Activated CD4-positive, alpha-beta T cell treated with anti-CD3 and anti-CD28 coated beads for 4 hours (primary cell): ENCODE results near the gene PLXNA4.

Experiments
- DNase-seq, 2 donors: peaks; one replicate each; pipeline ENCODE4 v3.0.0-alpha.2; 2020

PLXNA4 gene

GRCh38 chr7:132307465-132307864 is 268.8 kb downstream of the PLXNA4 start:
- no peak for DNase-seq

DNA sequence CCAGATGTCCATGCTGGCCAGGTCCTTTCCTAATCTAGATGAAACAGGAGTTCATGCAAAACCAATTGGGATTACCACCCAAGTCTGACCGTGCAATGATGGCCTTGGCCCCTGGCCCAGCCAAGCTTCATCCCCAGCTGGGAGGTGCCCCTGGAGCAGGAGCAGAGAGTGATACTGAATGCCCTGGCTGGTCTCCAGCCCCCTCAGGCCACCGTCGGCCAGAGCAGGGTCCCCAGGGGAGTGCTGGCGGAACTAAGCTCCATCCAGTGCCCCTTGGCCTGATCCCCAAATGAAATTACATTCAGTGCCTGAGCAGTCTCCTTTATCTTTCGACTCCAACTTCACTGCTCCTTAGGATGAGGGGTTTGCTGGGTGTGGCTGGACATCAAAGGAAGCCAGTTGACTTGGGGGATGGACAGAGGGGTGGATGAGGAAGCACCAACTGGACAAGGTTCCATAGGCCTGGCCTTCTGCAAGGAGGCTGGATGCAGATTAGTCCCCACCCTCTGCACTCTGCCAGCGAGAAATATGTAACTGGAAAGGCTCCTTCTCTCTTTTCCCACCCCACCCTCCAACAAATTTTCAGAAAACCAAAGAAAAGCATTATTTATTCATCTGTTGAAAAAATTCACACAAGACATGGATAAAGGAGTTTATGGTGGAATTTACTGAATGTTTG is 275.5 kb downstream of the PLXNA4 start:
- DNase-seq: no peak

DNA sequence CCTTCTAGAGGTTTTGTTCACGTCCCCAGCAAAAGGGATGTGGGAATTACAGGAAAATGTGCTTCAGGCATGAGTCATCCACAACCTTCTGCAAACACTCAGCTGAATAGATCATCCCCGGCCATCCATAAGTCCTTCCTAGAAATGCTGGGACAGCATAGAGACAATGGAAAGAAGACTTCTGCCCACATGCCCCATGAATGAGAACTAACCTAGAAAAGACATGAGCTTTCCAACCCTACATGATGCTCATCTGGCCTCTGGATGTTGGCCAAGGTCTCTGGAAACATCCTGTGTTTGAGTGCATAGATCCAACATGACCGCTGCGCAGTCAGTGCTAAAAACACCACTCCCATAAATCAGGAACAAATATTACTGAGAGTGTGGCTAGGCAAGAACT is 277.5 kb downstream of the PLXNA4 start:
- DNase-seq: no peak

DNA sequence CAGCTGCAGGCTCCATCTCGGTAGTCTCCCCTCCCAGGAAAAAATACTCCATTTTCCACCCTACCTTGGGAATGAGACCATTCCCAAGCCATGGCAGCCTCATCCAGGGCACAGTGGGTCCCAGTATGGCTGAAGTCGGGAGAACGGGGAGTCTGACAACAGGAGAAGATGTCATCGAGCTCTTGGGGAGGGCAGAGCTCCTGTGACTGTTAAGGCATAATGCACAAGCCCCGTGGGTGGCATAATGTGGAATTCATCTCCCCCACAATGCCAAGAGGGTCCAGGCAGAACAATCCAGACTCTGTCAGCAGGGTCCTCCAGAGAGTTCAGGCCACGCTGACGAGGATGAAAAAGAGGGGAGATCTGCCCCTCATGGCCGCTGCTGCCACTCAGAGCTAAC is 279.4 kb downstream of the PLXNA4 start:
- DNase-seq: no peak

DNA sequence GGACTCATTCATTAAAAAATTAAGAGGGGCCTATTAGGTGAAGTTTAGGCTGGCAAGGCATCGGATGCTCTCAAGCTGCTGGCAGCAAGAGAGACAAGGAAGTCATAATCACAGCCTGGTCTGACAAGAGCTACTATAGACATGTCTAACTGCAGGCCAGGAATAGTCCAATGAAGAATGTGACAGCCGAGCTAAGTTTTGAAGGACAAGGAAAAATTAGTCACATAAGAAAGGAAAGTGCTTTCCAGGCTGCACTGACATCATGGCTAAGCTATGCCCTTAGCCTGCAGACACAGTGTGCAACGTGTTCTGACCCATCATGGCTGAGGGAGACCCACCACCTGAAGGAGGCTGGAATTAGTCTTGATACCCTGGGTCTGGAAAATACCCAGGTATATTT is 281.1 kb downstream of the PLXNA4 start:
- no peak for DNase-seq

GRCh38 chr7:132292803-132293202 is 283.5 kb downstream of the PLXNA4 start:
- DNase-seq: no peak

DNA sequence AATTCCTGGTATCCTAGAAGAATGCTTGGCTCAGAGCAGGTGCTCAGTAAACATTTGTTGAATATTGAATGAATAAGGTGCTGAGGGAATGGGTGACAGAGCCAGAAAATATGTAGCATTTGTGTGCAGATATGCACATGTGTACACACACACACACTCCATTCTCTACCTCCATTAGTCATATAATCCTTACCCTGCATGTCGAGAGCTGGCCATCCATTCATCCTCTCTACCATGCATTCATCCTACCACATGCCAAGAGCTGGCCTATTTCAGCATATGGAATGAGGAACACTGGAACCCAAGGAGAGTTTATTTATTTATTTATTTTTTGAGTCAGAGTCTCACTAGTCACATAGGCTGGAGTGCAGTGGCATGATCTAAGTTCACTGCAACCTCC is 284.8 kb downstream of the PLXNA4 start:
- DNase-seq: no peak

DNA sequence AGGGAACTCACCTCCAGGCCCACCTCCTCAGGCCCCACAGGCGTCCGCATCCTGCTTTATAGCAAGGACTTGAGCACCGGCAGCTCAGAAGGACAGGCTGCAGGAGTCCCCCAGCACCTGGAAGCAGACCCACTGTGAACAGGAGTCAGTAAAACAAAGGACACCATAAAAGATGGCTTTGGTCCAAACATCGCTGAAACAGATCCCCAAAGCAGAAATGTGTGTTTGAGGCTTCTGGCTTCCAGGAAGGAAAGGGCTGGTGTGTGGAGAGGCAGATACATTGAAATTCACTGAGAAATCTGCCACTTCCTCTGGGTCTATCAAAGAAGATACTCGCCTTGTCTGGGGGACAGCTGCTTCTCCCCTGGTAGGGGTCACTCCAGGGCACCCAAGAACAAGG is 286.2 kb downstream of the PLXNA4 start:
- DNase-seq: no peak

DNA sequence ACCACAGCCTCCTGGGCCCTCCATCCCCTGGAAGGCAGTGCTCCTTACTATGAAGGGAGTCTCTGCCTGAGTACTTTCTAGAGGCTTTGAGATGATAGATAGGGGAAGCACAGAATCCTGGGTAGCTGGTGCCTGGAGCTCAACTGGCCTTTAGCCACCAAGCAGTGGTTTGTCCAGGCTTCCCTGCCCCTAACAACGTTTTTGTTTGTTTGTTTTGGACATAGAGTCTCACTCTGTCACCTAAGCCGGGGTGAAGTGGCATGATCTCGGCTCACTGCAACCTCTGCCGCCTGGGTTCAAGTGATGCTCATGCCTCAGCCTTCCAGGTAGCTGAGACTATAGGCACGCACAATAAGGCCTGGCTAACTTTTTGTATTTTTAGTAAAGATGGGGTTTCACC is 289.4 kb downstream of the PLXNA4 start:
- DNase-seq: no peak

DNA sequence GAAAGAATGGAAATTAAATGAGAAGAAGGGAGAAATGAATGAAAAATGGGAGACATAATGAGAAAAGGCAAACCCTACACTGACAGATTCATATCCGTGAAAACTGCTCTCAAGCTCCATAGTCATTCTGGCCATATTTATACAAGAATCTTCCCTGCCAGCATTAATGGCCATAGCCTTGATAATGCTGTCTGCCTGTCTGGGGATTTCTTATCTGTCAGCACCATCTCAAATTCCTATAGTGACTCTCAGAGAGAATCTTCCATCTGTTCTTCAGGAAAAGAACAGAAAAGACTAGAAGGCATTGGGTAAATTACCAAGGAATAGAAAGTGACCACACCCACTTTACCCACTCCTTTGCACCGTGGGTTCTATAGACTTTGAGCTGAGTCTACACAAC is 295.9 kb downstream of the PLXNA4 start:
- no peak for DNase-seq

- DNase-seq: no peak
Observed at GRCh38 chr7:132279718-132280117, 296.6 kb downstream of the PLXNA4 start.

- DNase-seq: no peak
Observed at GRCh38 chr7:132276976-132277725, 299.1 kb downstream of the PLXNA4 start.

- DNase-seq: no peak
Observed at GRCh38 chr7:132276234-132276630, 300.0 kb downstream of the PLXNA4 start.

- DNase-seq: no peak
Observed at GRCh38 chr7:132275416-132276233, 300.6 kb downstream of the PLXNA4 start.

DNA sequence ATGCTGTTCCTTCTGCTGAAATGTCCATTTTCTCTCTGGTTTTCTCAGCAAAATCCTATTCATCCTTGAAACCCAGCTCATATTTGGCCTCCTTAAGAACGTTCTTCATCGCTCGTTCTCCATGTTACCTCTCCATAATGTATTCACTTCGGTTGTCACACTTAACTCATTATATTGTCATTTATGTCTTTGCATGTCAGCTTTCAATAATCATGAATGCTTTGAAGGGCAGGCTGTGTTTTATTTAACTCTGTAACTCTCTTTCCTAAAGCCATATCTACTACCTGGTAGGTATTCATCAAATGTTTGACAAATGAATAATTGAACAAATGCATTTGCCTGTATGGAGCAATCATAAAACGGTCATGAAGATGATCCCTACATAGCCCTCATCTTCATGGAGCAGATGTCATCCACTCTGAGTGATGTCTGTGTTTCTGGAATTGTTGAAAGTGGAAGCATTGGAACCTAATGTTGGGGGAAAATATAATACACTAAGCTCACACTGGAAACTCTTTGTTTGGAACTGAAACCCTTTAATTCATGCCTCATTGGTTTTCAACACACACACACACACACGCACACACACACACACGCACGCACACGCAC is 303.4 kb downstream of the PLXNA4 start:
- no peak for DNase-seq

GRCh38 chr7:132270517-132270916 is 305.8 kb downstream of the PLXNA4 start:
- DNase-seq: no peak

DNA sequence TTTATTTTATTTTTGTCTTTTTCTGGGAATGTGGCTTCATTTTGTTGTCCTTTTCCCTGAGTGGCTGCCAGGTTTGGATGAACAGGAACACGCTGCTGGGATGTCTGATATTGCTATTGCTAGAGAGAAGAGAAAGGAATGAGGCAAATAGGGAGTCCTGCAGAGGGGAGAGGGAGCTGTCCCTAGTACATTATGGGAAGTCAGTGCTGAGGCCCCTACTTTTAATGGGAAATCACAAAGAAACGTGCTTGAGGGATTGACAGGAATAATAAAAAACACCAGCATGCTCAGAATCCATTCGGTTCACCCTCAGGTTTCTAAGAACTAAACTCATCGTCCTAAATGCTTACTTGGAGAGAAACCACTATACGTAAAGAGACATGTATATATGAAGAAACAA is 306.6 kb downstream of the PLXNA4 start:
- no peak for DNase-seq

- DNase-seq: no peak
Observed at GRCh38 chr7:132263151-132263550, 313.1 kb downstream of the PLXNA4 start.

DNA sequence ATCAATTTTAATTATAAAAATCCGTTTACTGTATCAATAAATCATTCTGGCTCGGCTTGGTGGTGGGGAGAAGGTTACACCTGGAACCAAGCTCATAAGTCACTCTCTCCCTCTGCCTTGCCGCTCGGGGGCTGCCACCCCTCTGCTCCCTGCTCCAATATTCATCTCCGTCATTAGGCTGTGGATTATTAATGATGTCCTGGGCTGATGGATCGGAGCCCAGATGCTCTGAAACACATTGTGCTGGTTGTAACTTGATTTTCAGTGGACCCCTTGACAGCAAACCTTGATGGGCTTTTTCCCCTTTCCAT is 314.2 kb downstream of the PLXNA4 start:
- no peak for DNase-seq

GRCh38 chr7:132261327-132262159 is 314.7 kb downstream of the PLXNA4 start:
- no peak for DNase-seq

DNA sequence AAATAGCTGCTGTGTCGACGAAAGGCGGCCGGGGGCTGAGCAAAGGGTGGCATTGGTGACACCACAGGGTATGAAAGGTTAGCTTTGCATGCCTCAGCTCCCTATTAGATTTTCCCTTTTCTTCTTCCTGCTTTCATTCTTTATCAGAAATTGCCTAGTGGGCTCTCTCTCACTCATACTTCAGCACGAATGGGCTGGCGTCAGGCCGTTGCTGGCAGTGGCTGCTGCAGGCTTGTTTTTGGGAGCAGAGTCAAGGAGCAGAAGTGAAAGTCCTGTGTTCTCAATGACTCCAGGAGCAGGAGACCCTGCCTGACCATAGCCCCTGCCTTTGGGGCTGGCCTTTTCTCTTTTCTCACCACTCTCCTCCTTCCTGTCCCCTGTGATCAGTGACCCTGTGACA is 318.0 kb downstream of the PLXNA4 start:
- no peak for DNase-seq

GRCh38 chr7:132257253-132257652 is 319.0 kb downstream of the PLXNA4 start:
- DNase-seq: no peak
